Breast epithelium (tissue), 4 donors: Measurements from ENCODE around the gene KIR3DL1. TPM values are rescaled to one million over a fixed set of nuclear protein-coding genes. Genes with fewer than 3 reads are reported as not detected.

Source experiments
- DNase-seq, 2 donors: peaks; one replicate each; pipeline ENCODE4 v3.0.0-alpha.2; 2019; ENCODE audit warnings: low spot score in 2 of 2
- H3K27ac ChIP-seq, 2 donors: fragments of 200-600 bp; sonication (generic) in 1 of 2; one replicate each; pipeline ENCODE4 v1.5.1; 2016 to 2019; ENCODE audit warnings: mild to moderate bottlenecking in 1 of 2
- H3K27me3 ChIP-seq, 2 donors: fragments of 200-600 bp; sonication (generic) in 1 of 2; one replicate each; pipeline versions ENCODE4 v1.5.1 to v1.6.0; 2017 to 2019; ENCODE audit warnings: control low read depth in 1 of 2, mild to moderate bottlenecking in 1 of 2
- H3K36me3 ChIP-seq: fragments of 200-600 bp; one replicate; pipeline ENCODE4 v1.5.1; 2019
- H3K4me1 ChIP-seq, 2 donors: fragments of 200-600 bp; sonication (generic); one replicate each; pipeline ENCODE4 v1.5.1; 2016 to 2019; ENCODE audit warnings: control low read depth in 1 of 2
- H3K4me3 ChIP-seq, 3 donors: fragments of 200-600 bp; sonication (generic); 1 replicate in 2 of 3; 2 replicates in 1 of 3; pipeline ENCODE4 v1.5.1; 2016 to 2019; ENCODE audit warnings: mild to moderate bottlenecking in 3 of 3, moderate library complexity in 2 of 3
- H3K9me3 ChIP-seq, 2 donors: fragments of 200-600 bp; sonication (generic) in 1 of 2; one replicate each; pipeline ENCODE4 v1.5.1; 2016 to 2019; ENCODE audit warnings: control low read depth in 1 of 2
- CTCF ChIP-seq, 3 donors: fragments of 450-650 bp; IDR thresholded peaks; one replicate each; pipeline ENCODE4 v1.5.1; 2016 to 2017; ENCODE audit warnings: antibody characterized with exemption in 3 of 3, mild to moderate bottlenecking in 3 of 3, moderate library complexity in 3 of 3
- POLR2A ChIP-seq: fragments of 450-650 bp; IDR thresholded peaks from one replicate; pipeline ENCODE4 v1.6.1; 2016; ENCODE audit warnings: antibody characterized with exemption, mild to moderate bottlenecking, moderate library complexity
- POLR2AphosphoS5 ChIP-seq, 3 donors: sonication (generic); formaldehyde crosslinking; IDR thresholded peaks; one replicate each; pipeline ENCODE4 v1.6.1; 2017; ENCODE audit warnings: antibody characterized with exemption in 3 of 3
- intact Hi-C: fragments of 100-400 bp; cut with DNase I; formaldehyde crosslinking; loops from one replicate; pipeline ENCODE4 v1.15.1; 2023; ENCODE audit warnings: low total_unique reads
- total RNA-seq, 3 donors: library from RNA; depleted of rRNA; stranded (reverse); fragments of >200 nt; gene quantifications; one replicate each; pipeline ENCODE4 v1.1.0, GENCODE V29; 2016

The KIR3DL1 gene
- total RNA-seq, 3 donors from 2014 or later = 0.59 TPM; not detected in 2

- H3K27ac ChIP-seq = no peak within 1 kb of the TSS
- no peaks in the 10 kb centered on the region for H3K36me3 ChIP-seq
- TF ChIP-seq CTCF (IDR thresholded peaks at IDR 0.05) = no peak
- TF ChIP-seq POLR2A = no peak
- no peak for TF ChIP-seq POLR2AphosphoS5 (IDR thresholded peaks at IDR 0.05)
- H3K27me3 ChIP-seq = peaks cover 0 to 5% of the 10 kb centered on the region in 2 donors
- no peaks in the 10 kb centered on the region for H3K4me1 ChIP-seq
- intact Hi-C loops = no loop called here
- H3K4me3 ChIP-seq = no peak within 1 kb of the TSS
- DNase-seq = no peak
- H3K9me3 ChIP-seq = peaks cover 0 to 4% of the 10 kb centered on the region in 2 donors
These were observed 57.7 kb downstream of the KIR3DL1 start, which contains the start of gene FCAR for GRCh38 chr19:54873990-54874389. FCAR (plus strand) TSS chr19:54874235; CDS start chr19:54874290, 55 bp downstream.

- no peak for DNase-seq
- Histone ChIP-seq H3K4me3 (no peak overlapping the region), H3K27me3 (peaks cover 0 to 5% of the 10 kb centered on the region in 2 donors), H3K4me1 (no peaks in the 10 kb centered on the region), H3K9me3 (no peaks in the 10 kb centered on the region), H3K36me3 (no peaks in the 10 kb centered on the region), H3K27ac (no peak overlapping the region)
- TF ChIP-seq POLR2A (no peak), POLR2AphosphoS5 (IDR thresholded peaks at IDR 0.05) (no peak), CTCF (IDR thresholded peaks at IDR 0.05) (no peak)
- intact Hi-C loops = no loop called here
These were observed 59.2 kb downstream of the KIR3DL1 start for GRCh38 chr19:54875506-54875905.

- DNase-seq = no peak
- H3K36me3 ChIP-seq = no peaks in the 10 kb centered on the region
- no peaks in the 10 kb centered on the region for H3K4me1 ChIP-seq
- peaks cover 0 to 7% of the 10 kb centered on the region in 2 donors for H3K27me3 ChIP-seq
- TF ChIP-seq POLR2A (no peak), CTCF (IDR thresholded peaks at IDR 0.05) (no peak), POLR2AphosphoS5 (IDR thresholded peaks at IDR 0.05) (no peak)
- intact Hi-C loops = no loop called here
- no peak overlapping the region for H3K27ac ChIP-seq
- no peaks in the 10 kb centered on the region for H3K9me3 ChIP-seq
- no peak overlapping the region for H3K4me3 ChIP-seq
These were observed 61.2 kb downstream of the KIR3DL1 start for GRCh38 chr19:54877471-54877870.

Other genes starting within 250 kb of the KIR3DL1 start
- 1 to 10 TPM in 2 of 3 donors, under 1 TPM in 1; 0.66 to 6.9 (median 4.2) TPM for gene LILRA2, start 242.7 kb upstream of the KIR3DL1 start, total RNA-seq
- 1 to 10 TPM in 1 of 3 donors, under 1 TPM in 2; 0.44 to 1.8 (median 0.66) TPM for gene LILRA1, start 222.8 kb upstream of the KIR3DL1 start, total RNA-seq
- 1 to 10 TPM; 1.6 to 2.6 (median 2.3) TPM for gene LILRB1, start 186.0 kb upstream of the KIR3DL1 start, total RNA-seq
- gene LILRB4, start 153.5 kb upstream of the KIR3DL1 start, total RNA-seq = 10 to 100 TPM in 2 of 3 donors, 1 to 10 TPM in 1; 1.3 to 17.6 (median 10.1) TPM
- not detected for gene KIR3DL3, start 92.0 kb upstream of the KIR3DL1 start, total RNA-seq
- not detected for gene KIR2DL3, start 78.0 kb upstream of the KIR3DL1 start, total RNA-seq
- gene KIR2DL1, start 46.7 kb upstream of the KIR3DL1 start, total RNA-seq = not detected
- gene KIR2DL4, start 12.9 kb upstream of the KIR3DL1 start, total RNA-seq = under 1 TPM in 1 of 3 donors, not detected in 2; 0.32 TPM
- gene KIR2DS4, start 16.2 kb downstream of the KIR3DL1 start, total RNA-seq = not detected
- not detected for gene KIR3DL2, start 34.0 kb downstream of the KIR3DL1 start, total RNA-seq
- 1 to 10 TPM in 2 of 3 donors, under 1 TPM in 1; 0.66 to 2.4 (median 1.3) TPM for gene FCAR, start 57.8 kb downstream of the KIR3DL1 start, total RNA-seq
- under 1 TPM in 1 of 3 donors, not detected in 2; 0.33 TPM for gene NCR1, start 89.7 kb downstream of the KIR3DL1 start, total RNA-seq
- not detected for gene NLRP7, start 131.1 kb downstream of the KIR3DL1 start, total RNA-seq
- gene NLRP2, start 149.9 kb downstream of the KIR3DL1 start, total RNA-seq = 1 to 10 TPM in 2 of 3 donors, not detected in 1; 4.3 to 8.5 TPM
- gene GP6, start 221.8 kb downstream of the KIR3DL1 start, total RNA-seq = not detected
- 10 to 100 TPM; 11.4 to 33.4 (median 22.3) TPM for gene RDH13, start 246.7 kb downstream of the KIR3DL1 start, total RNA-seq